Right lobe of liver (tissue), 4 donors: ENCODE results near the gene ERGIC1.

Experiments
- POLR2A ChIP-seq: fragments of 450-650 bp; IDR thresholded peaks from one replicate; pipeline ENCODE4 v1.6.1; 2017; ENCODE audit warnings: antibody characterized with exemption, mild to moderate bottlenecking
- TF ChIP-seq, protein P1 (sequence below), 4 donors: fragments of 200-600 bp in 3 of 4; fragments of 450-650 bp in 1 of 4; IDR thresholded peaks; one replicate each; pipeline versions ENCODE4 v1.5.1 to v1.8.0; 2016 to 2022; ENCODE audit warnings: antibody characterized with exemption in 4 of 4, mild to moderate bottlenecking in 2 of 4
- donor health status: DM: no; HTN: no; CAD: no.
- donor health status: DM: no; HTN: no; CAD: no.
- donor health status: DM: no; HTN: yes; CAD: no.

DNA sequence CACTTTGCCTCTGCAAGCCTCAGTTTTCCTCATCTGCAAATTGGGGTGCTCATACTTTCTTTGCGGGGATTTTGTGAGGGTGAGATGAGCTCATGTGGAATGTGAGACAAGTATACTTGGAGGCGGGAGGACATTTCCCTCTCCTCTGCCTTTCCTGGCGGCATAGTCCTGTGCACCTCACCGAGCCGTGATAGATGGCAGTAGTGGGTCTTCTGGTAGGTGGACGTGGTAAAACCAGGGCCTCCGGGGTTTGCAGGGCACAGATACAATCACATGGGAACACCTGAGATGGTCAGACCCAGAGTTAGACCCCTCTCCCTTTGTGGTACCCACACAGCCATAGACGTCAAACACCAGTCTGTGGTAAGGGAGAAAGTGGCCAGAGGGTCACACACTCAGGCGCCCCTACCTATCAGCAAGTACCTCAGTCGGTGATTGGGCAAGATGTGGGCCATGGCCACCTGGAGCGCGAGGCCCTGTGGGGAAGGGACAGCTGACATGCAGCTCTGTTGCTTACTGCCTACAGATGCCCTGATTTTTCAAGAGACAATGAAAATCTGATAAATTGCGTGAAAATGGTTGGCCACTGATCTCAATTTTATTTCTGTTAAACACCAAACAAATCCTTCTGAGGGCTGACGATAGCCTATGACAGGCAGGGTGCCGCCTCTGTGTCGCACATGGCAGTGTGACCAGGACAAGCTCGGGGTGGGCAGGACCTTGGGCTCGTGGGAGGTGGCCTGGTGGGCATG lies 9.9 kb downstream of the ERGIC1 start:
- TF ChIP-seq, protein P1, sequence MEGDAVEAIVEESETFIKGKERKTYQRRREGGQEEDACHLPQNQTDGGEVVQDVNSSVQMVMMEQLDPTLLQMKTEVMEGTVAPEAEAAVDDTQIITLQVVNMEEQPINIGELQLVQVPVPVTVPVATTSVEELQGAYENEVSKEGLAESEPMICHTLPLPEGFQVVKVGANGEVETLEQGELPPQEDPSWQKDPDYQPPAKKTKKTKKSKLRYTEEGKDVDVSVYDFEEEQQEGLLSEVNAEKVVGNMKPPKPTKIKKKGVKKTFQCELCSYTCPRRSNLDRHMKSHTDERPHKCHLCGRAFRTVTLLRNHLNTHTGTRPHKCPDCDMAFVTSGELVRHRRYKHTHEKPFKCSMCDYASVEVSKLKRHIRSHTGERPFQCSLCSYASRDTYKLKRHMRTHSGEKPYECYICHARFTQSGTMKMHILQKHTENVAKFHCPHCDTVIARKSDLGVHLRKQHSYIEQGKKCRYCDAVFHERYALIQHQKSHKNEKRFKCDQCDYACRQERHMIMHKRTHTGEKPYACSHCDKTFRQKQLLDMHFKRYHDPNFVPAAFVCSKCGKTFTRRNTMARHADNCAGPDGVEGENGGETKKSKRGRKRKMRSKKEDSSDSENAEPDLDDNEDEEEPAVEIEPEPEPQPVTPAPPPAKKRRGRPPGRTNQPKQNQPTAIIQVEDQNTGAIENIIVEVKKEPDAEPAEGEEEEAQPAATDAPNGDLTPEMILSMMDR (IDR thresholded peaks at IDR 0.05): no peak
- TF ChIP-seq POLR2A: no peak
